ENCODE measurements around the gene RAB32.

DNA sequence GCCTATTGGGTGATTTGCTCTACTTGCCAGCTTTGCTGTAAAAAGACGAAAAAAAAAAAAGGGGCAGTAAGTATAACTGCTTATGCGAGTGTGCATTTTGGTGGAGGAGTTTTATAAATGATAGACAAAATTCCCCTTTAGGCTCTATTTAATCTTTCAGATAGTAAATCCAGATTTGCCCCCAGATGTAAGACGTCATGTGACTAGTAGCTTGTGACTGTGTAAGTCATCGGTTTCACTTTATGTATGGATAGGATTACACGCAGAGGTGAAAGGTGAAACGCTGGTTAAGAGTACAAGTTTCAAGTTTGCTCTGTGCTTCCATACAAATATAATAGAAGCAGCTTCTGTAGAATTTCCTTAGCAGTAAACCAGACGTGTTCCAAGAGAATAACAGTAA is 7.9 kb downstream of the RAB32 start:
- TF ChIP-seq, protein P1, sequence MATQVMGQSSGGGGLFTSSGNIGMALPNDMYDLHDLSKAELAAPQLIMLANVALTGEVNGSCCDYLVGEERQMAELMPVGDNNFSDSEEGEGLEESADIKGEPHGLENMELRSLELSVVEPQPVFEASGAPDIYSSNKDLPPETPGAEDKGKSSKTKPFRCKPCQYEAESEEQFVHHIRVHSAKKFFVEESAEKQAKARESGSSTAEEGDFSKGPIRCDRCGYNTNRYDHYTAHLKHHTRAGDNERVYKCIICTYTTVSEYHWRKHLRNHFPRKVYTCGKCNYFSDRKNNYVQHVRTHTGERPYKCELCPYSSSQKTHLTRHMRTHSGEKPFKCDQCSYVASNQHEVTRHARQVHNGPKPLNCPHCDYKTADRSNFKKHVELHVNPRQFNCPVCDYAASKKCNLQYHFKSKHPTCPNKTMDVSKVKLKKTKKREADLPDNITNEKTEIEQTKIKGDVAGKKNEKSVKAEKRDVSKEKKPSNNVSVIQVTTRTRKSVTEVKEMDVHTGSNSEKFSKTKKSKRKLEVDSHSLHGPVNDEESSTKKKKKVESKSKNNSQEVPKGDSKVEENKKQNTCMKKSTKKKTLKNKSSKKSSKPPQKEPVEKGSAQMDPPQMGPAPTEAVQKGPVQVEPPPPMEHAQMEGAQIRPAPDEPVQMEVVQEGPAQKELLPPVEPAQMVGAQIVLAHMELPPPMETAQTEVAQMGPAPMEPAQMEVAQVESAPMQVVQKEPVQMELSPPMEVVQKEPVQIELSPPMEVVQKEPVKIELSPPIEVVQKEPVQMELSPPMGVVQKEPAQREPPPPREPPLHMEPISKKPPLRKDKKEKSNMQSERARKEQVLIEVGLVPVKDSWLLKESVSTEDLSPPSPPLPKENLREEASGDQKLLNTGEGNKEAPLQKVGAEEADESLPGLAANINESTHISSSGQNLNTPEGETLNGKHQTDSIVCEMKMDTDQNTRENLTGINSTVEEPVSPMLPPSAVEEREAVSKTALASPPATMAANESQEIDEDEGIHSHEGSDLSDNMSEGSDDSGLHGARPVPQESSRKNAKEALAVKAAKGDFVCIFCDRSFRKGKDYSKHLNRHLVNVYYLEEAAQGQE (IDR thresholded peaks at IDR 0.05; ENCODE audit: insufficient read depth in 1 of 2, low read depth in 2 of 2, low read length in 2 of 2), result no peak
- TF ChIP-seq SIN3A (IDR thresholded peaks at IDR 0.05; ENCODE audit: borderline replicate concordance, insufficient read depth, low read length), result no peak

All from PFSK-1 (cell line).